Suppressor macrophage treated with lipopolysaccharide for 4 hours (primary cell): Measurements from ENCODE around the gene CCR1.

Experiments used
- DNase-seq: peaks from one replicate; pipeline ENCODE4 v3.0.0-alpha.2; 2020

Gene CCR1

DNA sequence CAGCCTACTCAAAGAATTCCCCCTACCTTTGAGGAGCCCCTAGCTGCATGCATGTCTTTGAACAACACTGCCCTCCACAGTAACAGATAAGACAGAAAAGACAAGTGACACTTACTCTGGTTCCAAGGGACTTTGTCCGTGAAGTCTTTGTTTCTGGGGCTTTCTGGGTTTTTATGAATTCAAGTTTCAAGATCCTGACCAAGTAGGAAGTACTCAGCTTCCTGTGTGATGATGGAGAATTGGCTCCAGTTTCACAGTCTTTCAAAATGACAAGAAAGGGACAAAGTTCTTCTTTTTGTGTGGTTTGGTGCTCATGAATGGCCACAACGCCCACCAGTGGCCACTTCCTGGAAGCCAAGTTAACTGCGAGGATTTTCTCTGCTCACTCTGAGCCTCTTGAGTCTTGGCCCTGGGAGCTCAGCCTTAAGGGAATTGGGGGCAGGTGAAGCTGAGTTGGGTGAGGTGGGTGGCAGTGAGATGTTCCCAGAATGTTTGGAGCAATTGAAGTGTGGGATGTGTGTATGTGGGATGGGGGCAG lies at the start of gene CCR1:
Gene CCR1 (minus strand): TSS at position 147 of the 538 bp plus-strand sequence. CDS start 4,000 bp downstream, outside the sequence.
- DNase-seq = peak; percentile 95

DNA sequence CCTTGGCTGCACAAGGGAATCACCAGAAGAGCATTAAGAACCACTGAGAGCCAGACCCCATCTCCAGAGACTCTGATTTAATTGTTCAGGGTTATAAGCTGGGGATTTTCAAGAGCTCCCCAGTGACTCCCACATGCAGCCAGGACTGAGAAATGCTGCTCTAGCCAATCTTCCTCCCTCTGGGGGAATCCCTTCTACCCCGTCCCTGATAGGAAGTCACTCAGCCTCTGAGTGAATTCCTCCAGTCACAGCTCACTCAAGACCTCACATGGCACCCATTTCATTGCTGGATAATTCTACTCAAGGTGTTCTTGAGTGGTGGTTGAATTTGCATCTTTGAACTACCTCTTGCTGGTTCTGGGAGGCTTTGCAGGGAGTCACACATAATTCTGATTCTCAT lies 44.9 kb upstream of the CCR1 start:
- DNase-seq = peak; percentile 49

DNA sequence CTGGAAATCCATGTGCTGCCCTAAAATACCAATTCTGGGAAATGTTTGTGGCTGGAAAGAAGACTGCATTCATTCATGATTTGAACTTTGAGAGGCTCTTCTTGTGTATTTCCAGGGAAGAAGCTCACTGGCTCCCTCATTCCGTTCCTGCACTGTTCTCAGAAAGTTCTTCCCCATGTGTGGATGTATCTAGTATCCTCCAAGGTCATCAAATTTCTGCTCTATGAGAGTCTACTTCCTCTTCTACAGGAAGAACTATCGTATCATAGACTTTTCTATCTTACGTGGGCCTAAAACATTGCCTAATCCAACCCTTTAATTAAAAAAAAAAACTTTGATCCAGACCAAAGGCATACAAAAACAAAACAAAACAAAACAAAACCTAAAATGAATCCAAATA lies 37.0 kb upstream of the CCR1 start:
- peak; percentile 60 for DNase-seq

GRCh38 chr3:46243560-46243959 lies 35.4 kb upstream of the CCR1 start:
- DNase-seq = no peak

DNA sequence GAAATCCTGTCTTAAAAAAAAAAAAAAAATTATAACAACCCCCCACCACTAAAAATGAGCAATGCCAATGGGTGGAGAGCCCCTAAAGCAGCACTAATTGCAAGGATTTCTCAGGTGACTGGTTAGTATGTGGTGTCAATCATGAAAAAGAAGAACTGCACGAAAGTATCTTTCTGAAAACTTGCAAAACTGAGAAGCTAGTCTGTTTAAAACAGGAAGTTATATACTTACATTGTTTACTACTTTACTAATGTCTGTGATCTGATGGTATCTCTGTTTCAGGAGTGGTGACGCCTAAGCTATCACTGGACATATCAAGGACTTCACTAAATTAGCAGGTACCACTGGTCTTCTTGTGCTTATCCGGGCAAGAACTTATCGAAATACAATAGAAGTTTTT lies 34.0 kb upstream of the CCR1 start, which contains the start of gene CCR3:
Gene CCR3 (plus strand): TSS at position 341 of the 400 bp plus-strand sequence. CDS start 22,699 bp downstream, outside the sequence.
- DNase-seq = peak; percentile 42

DNA sequence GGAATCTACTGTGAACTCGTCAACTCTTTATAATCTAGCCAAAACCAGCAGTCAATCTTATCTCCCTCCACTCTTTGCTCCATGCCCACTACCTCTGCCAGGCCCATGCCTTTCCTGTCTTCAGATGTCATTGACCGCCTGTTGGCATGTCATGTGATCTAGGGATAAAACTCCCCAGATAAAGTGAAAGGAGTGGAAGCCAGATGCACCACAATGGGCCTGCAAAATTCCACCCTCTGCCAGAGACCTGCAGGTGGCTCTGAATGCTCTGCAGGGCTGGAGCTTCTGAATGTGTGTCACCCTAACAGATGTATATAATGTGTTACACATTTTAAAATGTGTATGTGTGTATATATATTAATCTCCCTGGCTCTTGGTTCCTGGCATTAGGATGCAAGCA lies 31.8 kb upstream of the CCR1 start:
- no peak for DNase-seq

DNA sequence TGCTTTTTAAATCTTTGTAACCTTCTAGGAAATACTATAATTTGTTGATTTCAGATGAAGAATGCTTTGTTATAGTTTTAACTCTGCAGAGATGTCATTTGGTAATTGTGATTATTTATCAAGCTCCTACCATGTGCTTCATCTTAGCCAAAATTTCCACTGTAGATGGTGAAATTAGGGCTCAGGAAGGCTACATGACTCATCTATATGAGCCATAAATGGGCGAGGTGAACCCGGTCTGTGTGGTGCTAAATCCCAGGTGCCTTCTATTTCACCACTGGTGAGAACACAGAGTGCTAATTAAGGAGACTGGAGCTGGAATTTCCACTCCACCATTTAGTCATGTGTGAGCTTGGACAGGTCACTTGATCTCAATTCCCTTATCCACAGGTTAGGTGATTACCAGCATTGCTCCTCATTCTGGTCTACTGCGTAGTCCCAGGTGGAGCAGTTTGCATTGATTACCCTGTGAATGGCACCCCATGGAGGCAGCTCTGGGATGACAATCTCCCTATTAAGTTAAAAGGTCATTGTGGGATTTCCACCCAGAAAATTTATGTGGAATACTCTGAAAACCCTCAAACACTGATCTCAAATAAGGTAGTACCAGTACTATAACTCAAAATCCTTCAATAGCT lies 31.3 kb upstream of the CCR1 start:
- DNase-seq = no peak

GRCh38 chr3:46238386-46238785 lies 30.3 kb upstream of the CCR1 start:
- no peak for DNase-seq

GRCh38 chr3:46236294-46237054 lies 28.4 kb upstream of the CCR1 start:
- no peak for DNase-seq

GRCh38 chr3:46235425-46235824 lies 27.3 kb upstream of the CCR1 start:
- DNase-seq = no peak

DNA sequence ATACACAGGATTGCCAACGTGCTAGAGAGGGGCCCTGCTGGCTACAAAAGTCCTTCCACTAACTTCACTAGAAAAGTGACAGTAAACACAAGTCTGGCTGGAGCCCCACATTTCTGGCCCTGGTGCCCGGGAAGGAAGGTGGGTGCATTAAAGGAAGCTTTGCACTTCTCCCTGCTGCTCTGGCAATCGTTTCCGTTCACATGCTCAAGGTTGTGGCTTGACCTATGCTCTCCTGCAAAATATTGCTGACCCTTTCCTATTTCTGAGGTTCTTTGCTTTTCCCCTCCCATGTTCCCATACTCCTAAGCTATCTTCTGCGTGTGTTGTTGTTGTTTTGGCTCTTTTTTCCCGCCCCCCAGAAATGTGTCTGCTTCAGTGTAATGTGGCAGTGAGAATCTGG lies 25.1 kb upstream of the CCR1 start:
- DNase-seq = no peak

DNA sequence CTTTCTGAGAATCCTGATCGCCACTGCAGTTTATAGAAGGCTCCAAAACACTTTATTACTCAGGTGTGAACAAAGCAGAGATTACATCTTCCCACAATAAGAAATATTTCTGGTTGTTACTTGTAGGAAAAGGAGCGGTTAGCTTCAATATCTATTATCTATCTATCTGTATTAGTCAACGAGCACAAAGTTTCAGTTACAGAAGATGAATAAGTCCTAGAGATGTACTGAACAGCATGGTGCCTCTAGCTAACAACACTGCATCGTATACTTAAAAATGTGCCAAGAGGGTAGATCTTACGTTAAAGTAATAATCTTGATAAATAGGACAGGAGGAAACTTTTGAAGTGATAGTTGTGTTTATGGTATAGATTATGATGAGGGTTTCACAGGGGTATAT lies 23.2 kb upstream of the CCR1 start:
- no peak for DNase-seq

DNA sequence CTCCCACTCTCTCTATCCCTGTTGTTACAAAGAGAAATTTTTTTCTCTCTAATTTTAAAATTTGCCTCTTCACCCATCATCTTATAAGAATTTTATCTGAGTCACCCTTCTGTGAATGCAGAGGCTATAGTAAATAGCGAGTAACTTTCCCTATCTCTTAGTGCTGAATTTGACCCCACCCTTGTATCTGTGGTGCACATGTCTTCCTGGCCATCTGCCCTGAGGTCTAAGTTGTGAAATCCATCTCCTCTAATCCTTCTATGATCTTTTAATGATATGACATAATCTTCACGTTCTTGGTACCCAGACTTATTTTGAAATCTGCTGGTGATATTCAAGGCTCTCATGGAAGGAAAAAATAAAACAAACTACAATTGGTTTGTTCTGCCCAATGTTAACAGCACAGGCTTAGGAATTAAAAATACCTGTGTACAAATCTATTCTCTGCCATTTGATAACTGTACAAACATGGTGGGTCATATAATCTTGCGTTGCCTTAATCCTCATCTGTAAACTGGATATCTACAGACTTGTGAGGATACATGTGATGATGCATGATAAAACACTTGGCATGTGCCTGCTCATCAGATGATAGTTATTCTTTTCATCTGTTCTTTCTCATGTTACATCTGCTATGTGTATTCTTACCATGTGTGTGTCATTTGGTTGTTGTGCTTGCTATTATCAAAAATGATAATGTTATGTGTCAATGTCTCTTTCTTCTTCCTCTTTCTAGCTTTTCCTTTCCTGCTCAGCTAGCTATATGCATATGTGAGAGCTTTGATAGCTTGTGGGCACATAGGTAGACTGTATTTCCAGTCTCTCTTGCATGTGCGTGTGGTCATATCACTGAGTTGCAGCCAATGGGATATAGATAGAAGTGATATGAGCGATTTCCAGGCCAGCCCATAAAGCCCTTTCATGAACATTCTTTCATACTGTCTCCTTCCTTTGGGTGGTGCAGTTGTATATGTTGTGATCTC lies 20.4 kb upstream of the CCR1 start:
- DNase-seq = peak; percentile 66

DNA sequence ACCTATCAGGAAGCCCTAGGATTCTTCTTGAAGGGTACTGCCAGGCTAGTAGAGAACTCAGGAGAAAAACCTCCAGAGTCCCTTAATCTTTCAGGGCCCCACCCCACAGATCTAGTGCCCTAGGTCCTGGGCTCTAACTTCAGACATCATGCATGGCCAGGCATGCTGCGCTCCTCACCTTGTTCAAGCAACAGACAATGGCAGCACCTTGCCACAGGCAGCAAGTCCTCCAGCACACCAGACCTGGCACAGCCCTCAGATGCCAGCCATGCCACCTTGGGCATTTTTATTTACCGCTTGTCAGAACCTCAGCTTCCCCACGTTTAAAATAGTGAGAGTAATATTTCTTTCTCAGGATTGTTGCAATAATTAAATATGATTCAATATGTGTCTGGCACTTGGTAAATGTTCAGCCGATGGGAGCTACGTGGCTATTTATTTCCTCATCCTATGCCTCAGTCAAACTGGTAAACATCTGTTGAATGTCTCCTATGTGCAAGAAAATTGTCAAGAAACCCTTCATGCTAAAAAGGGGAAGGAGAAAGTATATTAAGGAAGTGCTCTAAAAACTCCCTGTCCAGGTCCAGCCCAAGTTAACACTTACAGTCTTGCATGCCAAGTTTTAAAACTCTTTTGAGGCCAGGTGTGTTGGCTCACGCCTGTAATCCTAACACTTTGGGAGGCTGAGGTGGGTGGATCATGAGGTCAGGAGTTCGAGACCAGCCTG lies 14.5 kb upstream of the CCR1 start:
- DNase-seq = peak; percentile 89

GRCh38 chr3:46221938-46222337 lies 13.8 kb upstream of the CCR1 start:
- no peak for DNase-seq

GRCh38 chr3:46221391-46221790 lies 13.3 kb upstream of the CCR1 start:
- no peak for DNase-seq

- DNase-seq = no peak
These were observed 10.1 kb upstream of the CCR1 start for GRCh38 chr3:46218196-46218709.

DNA sequence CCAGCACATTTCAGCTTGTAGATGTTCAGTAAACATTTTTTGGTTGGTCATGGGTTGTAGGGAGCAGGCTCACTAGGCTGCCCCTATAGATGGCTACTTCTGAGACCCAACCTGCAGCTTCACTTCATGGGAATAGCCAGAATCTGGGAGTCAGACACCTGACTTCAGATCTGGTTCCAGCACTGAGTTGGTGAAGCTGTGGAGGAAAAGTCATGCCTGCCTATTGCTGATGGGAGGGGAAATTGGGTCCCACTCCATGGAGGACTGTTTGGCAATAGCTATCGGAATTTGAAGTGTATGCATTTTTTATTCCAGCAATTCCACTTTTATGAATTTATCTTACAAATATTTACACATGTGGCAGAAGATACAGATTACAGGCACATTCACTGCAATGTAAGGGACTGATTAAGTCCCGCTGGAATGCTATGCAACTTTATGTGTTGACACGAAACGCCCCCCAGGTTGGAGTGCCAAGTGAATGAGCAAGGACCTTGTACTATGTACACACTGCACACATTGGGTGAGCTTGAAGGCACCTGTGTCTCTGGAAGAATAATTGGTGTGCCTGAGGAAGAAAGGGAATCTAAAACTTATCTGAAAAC lies 7.8 kb upstream of the CCR1 start:
- DNase-seq = no peak

DNA sequence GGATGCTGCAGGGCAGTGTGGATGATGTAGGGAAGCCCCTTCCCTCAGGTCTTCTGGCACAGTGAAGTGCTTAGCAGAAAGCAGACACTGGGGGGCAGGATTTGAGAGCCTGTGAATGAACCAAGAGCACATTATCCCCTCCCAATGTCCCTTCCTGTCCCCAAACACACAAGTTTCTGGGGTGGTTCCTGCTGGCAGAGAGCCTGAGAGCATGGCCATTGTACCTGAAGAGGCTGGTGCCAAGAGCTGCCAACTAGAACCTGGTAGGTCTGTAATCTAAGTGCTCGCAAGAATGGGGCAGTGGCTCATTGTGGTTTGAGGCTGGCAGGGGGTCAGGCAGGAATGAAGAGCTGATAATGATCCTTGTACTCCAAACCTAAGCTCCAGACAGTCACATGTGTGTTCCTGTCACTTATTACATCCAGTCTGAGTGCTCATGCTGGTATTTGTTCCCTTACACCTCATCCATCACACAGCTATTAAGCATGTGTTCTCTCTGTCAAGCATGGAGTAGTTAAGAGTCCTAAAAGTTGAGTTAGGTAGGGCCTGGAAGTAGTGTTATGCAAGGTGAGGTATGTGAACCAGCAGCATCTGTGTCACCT lies 6.7 kb upstream of the CCR1 start:
- DNase-seq = no peak

DNA sequence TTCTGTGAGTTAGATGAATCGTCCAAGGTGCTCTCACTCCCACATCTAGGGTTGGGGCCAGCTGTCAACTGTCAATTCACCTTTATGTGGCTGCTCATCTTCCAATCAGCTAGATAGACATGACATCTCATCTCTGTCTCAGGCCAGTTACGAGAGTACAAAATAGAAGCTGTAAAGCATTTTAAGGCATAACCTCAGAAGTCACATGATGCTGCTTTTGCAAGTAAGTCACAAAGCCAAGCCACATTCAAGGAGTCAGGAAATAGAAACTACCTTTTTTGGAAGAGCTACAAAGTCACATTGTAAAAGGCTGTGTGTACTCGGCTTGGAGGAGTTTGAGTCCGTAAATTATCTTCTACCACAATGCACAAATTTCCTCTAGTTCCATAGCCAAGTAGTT lies 5.1 kb upstream of the CCR1 start:
- peak; percentile 69 for DNase-seq

DNA sequence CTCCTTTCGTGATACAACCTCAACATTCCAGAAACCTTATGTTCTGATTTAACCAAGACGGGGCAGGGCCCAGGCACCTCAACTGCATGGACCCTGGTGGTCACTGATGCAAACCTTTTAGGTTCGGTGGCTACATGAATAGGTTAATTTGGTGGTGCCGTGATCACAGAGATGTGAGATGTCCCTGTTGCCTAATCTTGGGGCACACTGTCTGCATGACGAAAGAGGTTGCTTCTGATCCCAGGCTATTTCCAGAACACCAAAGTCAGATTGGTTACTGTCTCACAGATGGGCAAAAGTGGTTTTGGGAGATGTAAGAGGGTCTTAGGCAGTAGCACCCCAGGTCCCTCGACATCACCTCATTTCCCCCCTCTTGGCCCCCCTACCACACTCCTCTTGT lies 4.0 kb upstream of the CCR1 start:
- no peak for DNase-seq
